Measurements from ENCODE around the gene PPP1R16B.
"Not testable (repeated sequence)": the region's sequence is repeated elsewhere in the genome, so short reads cannot be mapped to it uniquely, and the experiment has no call there.

The PPP1R16B gene

DNA sequence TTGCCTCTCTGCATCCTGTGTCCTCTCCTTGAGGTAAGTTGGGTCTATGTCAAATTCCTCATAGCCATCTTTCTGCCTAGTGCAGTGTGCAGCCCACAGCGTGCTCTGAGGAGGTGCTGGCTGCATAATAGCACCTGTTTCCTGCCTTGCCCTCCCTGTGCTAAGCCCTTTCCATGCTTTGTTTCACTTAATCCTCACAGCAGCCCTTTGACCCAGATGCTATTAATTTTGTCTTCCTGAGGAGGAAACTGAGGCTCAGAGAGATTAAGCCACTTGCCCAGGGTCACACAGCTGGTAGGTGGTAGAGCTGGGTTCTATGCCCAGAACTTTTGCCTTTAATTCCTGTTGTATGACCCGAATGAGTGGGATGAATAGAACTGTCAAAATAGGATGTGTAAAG lies 134.2 kb downstream of the PPP1R16B start:
- no peak for DNase-seq

- DNase-seq: no peak
These were observed 135.1 kb downstream of the PPP1R16B start for GRCh38 chr20:38940644-38941043.

DNA sequence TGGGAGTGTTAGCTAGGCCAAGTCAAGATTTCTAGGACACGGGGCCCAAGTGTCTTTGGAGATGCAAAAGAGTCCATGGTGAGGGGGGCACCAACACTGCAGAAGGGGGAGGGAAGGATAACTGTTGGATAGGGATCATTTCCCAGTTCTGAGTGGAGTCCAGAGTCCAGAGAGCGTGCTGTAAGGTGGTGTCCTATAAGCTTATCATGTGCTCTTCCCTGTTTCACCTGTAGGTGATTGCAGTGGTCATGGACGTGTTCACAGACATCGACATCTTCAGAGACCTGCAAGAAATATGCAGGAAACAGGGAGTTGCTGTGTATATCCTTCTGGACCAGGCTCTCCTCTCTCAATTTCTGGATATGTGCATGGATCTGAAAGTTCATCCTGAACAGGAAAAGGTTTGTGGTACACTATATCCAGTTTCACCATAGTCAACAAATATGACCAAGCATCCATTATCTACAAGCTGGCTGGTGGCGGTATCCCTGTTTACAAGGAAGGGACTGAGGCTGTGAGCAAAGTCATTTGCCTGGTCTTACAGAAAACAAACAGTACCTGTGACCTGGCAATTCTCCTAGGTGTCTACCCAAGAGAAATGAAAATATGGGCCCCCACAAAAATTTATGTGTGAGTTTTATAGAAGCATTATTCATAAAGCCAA lies 136.4 kb downstream of the PPP1R16B start:
- no peak for DNase-seq

GRCh38 chr20:38945012-38945411 lies 139.5 kb downstream of the PPP1R16B start:
- DNase-seq: no peak

GRCh38 chr20:38946836-38947235 lies 141.3 kb downstream of the PPP1R16B start:
- no peak for DNase-seq

- DNase-seq: no peak
These were observed 142.4 kb downstream of the PPP1R16B start for GRCh38 chr20:38947931-38948362.

DNA sequence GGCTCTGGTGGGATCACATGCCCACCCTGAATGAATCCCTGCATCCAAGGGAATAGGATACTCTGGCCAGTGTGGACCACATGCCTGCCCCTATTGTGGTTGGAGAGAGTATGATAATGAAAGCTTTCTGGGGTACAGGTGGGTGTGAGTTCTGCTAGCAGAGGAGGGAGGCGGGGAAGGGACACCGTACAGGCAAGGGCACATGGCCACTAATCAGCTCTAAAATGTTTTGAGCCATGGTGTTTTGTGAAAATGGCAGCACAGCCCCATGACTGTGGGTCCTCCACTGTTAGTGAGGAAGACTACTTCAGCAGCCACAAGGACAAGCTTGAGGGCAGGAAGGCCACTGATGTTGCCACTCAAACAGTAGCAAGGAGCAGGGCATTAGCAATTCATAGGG lies 144.8 kb downstream of the PPP1R16B start:
- DNase-seq: no peak

GRCh38 chr20:38951611-38952010 lies 146.1 kb downstream of the PPP1R16B start:
- no peak for DNase-seq

GRCh38 chr20:38952153-38952552 lies 146.7 kb downstream of the PPP1R16B start:
- no peak for DNase-seq

- DNase-seq: no peak
These were observed 148.3 kb downstream of the PPP1R16B start for GRCh38 chr20:38953630-38954340.

GRCh38 chr20:38957235-38957876 lies 151.9 kb downstream of the PPP1R16B start:
- no peak for DNase-seq

GRCh38 chr20:38957915-38958485 lies 152.5 kb downstream of the PPP1R16B start:
- DNase-seq: no peak

DNA sequence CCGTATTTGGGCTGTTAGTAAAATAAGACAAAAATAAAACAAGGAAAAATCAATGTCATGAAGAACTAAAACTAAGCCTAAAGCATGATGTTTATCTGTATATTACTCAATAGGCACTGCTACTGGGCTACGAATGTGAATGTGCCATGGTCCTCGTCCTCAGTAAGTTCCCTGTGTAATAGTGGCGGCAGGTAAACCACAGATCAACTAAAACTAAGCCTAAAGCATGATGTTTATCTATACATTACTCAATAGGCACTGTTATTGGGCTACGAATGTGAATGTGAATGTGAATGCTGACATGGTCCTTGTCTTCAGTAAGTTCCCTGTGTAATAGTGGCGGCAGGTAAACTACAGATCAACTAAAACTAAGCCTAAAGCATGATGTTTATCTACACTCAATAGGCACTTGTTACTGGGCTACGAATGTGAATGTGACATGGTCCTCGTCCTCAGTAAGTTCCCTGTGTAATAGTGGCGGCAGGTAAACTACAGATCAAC lies 154.7 kb downstream of the PPP1R16B start:
- not testable (repeated sequence) for DNase-seq

GRCh38 chr20:38961530-38962043 lies 156.1 kb downstream of the PPP1R16B start:
- no peak for DNase-seq

GRCh38 chr20:38962044-38962927 lies 156.8 kb downstream of the PPP1R16B start, which contains the start of gene DHX35:
TSS of gene DHX35 (plus strand) at chr20:38962344. CDS start at chr20:38962368, 24 bp downstream.
- peak; percentile 96 for DNase-seq

- no peak for DNase-seq
These were observed 157.5 kb downstream of the PPP1R16B start for GRCh38 chr20:38962928-38963401.

DNA sequence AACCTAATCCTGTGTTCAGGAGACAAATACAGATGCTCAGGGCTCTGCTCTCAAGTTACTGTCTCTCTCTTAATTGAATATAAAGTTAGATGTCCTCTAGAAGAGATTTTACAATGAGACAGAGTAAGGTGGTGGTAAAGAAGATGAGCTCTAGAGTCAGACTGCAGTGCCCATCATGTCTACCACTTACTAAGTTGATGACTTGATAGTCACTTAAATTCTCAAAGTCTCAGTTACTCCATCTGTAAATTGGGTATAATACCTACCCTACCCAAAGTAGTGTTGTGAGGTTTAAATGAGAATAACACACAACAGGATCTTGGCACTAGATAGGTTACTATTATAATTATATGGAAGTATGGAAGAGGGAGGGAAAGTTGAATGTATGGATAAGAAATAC lies 158.2 kb downstream of the PPP1R16B start:
- DNase-seq: no peak

DNA sequence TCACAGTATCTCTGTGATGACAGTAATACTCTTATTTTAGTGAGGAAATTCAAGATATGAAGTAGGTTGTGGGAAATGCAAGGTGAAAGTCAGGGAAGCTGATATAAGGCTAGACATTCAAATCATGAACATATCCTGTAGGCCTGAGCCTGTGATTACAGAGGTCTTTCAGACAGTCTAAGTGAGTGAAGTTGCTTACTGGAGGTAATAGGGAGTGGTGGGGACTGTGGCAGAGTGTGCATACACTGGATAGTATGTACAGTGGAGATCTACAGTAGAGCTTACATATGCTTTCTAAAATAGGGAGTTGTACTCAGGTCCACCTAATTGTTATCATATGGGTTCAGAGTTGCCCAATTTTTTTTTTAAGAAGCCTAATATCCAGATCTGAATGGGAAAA lies 159.8 kb downstream of the PPP1R16B start:
- no peak for DNase-seq

DNA sequence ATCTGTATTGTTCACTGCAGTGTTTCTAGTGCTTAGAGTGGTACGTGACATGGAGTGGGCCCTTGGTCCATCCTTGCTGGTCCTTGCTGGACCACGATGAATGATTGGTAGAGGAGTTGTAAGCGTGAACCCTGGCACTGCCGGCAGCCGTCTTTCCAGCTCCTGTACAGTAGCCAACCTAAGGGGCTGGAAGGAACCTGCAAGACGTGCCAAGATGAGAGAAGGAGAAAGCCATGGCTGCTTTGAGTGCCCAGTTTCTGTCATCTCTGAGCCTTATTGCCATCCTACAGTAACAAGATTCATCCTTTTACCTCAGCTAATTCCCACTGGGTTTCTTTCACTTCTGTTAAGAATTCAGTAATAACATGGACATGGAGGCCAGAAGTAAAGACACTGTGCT lies 162.6 kb downstream of the PPP1R16B start:
- DNase-seq: no peak

DNA sequence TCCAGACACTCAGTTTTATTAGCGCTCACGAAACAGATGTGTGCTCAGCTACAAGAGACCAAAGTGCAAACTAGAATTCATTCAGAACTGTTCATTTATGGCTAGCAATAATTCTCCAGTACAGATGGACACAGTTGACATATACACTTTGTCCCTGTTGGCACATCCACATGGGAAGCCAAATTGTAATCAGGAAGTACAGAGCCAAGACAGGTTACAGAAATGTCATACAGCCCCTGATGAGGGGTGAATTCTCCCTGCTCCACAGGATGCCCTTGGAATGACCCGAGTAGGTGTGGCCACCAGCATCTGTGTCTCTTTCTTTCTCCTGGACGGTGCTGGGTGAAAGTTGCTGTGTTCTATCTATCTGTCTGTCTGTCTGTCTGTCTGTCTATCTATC lies 164.2 kb downstream of the PPP1R16B start:
- peak; percentile 8 for DNase-seq

DNA sequence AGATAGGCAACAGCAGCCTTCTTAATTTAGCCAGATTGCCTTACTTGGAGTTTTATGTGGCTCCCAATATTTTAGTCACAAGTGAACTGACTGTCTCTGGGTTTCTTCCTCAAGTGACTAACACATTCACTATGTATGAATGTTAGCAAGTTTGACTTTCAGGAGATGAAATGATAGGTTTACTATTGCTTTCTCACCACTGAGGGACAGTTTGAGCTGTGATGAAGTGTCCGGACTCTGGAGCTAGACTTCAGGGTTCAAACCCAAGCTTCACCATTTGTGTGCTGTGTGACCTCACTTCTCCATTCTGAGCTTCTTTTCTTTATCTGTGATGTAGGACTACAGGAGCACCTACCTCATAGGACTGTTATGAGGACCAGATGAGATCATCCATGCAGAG lies 164.8 kb downstream of the PPP1R16B start:
- DNase-seq: peak; percentile 84

All from fibroblast of upper back skin (primary cell).